ENCODE measurements around the gene SMC6. TPM values are rescaled to one million over a fixed set of nuclear protein-coding genes. Genes with fewer than 3 reads are reported as not detected.

SMC6 gene
- total RNA-seq, 1 experiment from 2014 or later: 46.7 TPM

GRCh38 chr2:17799301-17800120, 45.9 kb upstream of the SMC6 start:
- Mint-ChIP-seq H3K27me3 (ENCODE audit: low read depth) (no peaks in the 10 kb centered on the region), H3K36me3 (no peaks in the 10 kb centered on the region), H3K9me3 (no peaks in the 10 kb centered on the region), H3K4me1 (peaks cover 3% of the 10 kb centered on the region; the same call in 1 of the 2 replicates), H3K4me3 (no peak overlapping the region), H3K27ac (no peak overlapping the region)
- no peak for ATAC-seq
- TF ChIP-seq HMGA2 (CRISPR knock-in tag; IDR thresholded peaks at IDR 0.05) (no peak), ETV6 (CRISPR knock-in tag; IDR thresholded peaks at IDR 0.05) (no peak), ELF4 (CRISPR knock-in tag; IDR thresholded peaks at IDR 0.05; ENCODE audit: low read depth) (no peak), IRF2 (CRISPR knock-in tag; IDR thresholded peaks at IDR 0.05; ENCODE audit: borderline replicate concordance, low read depth) (no peak), FOXJ3 (CRISPR knock-in tag; IDR thresholded peaks at IDR 0.05; ENCODE audit: borderline replicate concordance) (no peak), ERG (CRISPR knock-in tag; IDR thresholded peaks at IDR 0.05) (no peak)
- no peak for DNase-seq (ENCODE audit: low spot score)
- ChIA-PET POLR2A (no interaction called here), CTCF (interaction anchor here (0.5 kb wide), 1 partner anchor 11 kb away, joined by 3 read pairs; no protein-coding TSS in a partner anchor)

GRCh38 chr2:17798338-17798737, 44.7 kb upstream of the SMC6 start:
- no peak overlapping the region for H3K27ac Mint-ChIP-seq
- H3K27me3 Mint-ChIP-seq (ENCODE audit: low read depth): no peaks in the 10 kb centered on the region
- TF ChIP-seq MYBL2 (CRISPR knock-in tag; IDR thresholded peaks at IDR 0.05) (no peak), OVOL2 (CRISPR knock-in tag; IDR thresholded peaks at IDR 0.05; ENCODE audit: borderline replicate concordance) (no peak), HMGA2 (CRISPR knock-in tag; IDR thresholded peaks at IDR 0.05) (no peak), ZBTB21 (CRISPR knock-in tag; IDR thresholded peaks at IDR 0.05; ENCODE audit: borderline replicate concordance) (no peak), ZNF138 (CRISPR knock-in tag; conservative IDR thresholded peaks at IDR 0.05) (no peak), SOX15 (CRISPR knock-in tag; IDR thresholded peaks at IDR 0.05) (no peak)
- no peak overlapping the region for H3K4me3 Mint-ChIP-seq
- DNase-seq (ENCODE audit: low spot score): no peak
- no peaks in the 10 kb centered on the region for H3K9me3 Mint-ChIP-seq
- H3K4me1 Mint-ChIP-seq: peaks cover 8% of the 10 kb centered on the region
- CTCF ChIA-PET: no interaction called here
- POLR2A ChIA-PET: no interaction called here
- no peaks in the 10 kb centered on the region for H3K36me3 Mint-ChIP-seq
- ATAC-seq: no peak

GRCh38 chr2:17795309-17795708, 41.7 kb upstream of the SMC6 start:
- no peak overlapping the region for H3K27ac Mint-ChIP-seq
- no peak for DNase-seq (ENCODE audit: low spot score)
- ATAC-seq: no peak
- H3K9me3 Mint-ChIP-seq: no peaks in the 10 kb centered on the region
- no peaks in the 10 kb centered on the region for H3K36me3 Mint-ChIP-seq
- no peak overlapping the region for H3K4me3 Mint-ChIP-seq
- H3K27me3 Mint-ChIP-seq (ENCODE audit: low read depth): no peaks in the 10 kb centered on the region
- CTCF ChIA-PET: no interaction called here
- POLR2A ChIA-PET: no interaction called here
- no peak for TF ChIP-seq MYBL2 (CRISPR knock-in tag; IDR thresholded peaks at IDR 0.05)
- TF ChIP-seq ZNF219 (CRISPR knock-in tag; IDR thresholded peaks at IDR 0.05; ENCODE audit: borderline replicate concordance): no peak
- no peak for TF ChIP-seq ZSCAN18 (CRISPR knock-in tag; IDR thresholded peaks at IDR 0.05)
- TF ChIP-seq E2F4 (CRISPR knock-in tag; IDR thresholded peaks at IDR 0.05; ENCODE audit: borderline replicate concordance, low read depth): no peak
- TF ChIP-seq SP1 (CRISPR knock-in tag; conservative IDR thresholded peaks at IDR 0.05): no peak
- TF ChIP-seq FOXP4 (CRISPR knock-in tag; IDR thresholded peaks at IDR 0.05): no peak
- no peak for TF ChIP-seq GTF2I (CRISPR knock-in tag; conservative IDR thresholded peaks at IDR 0.05)
- no peak for TF ChIP-seq ZNF281 (CRISPR knock-in tag; IDR thresholded peaks at IDR 0.05)
- no peak for TF ChIP-seq ATF3 (CRISPR knock-in tag; conservative IDR thresholded peaks at IDR 0.05)
- no peak for TF ChIP-seq CREM (CRISPR knock-in tag; IDR thresholded peaks at IDR 0.05)
- no peak for TF ChIP-seq SMAD3 (CRISPR knock-in tag; IDR thresholded peaks at IDR 0.05; ENCODE audit: borderline replicate concordance)
- no peak for TF ChIP-seq MAX (CRISPR knock-in tag; IDR thresholded peaks at IDR 0.05)
- H3K4me1 Mint-ChIP-seq: peaks cover 5% of the 10 kb centered on the region
